NCI-H1417 (cell line): ENCODE data around the gene ELMO1.
A peak's percentile ranks its signal among the peaks of the same experiment; 100 is the strongest.

ENCODE experiments used
- DNase-seq, 3 experiments: peaks; one replicate each; lab custom pipeline; 2025; lab: John Stamatoyannopoulos, UW

ELMO1 gene

DNA sequence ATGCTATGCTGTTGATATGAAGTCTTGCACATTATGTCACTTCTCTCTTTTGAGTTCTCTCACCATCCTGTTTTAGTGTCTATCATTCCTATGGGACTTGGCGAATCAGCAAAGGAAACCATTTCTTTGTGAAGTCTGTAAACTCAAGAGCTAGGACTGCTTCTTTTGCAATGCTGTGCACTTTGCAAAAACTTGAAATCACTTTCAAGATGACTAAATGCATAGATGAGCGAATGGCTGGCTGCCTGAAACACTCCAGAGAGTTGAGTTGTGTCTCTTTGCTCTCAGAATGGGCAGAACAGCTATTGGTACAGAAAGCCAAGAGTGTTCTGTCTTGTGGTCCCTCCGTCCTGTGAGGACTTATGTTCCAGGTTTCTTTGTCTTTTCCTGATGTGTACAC lies 18.3 kb upstream of the ELMO1 start:
- DNase-seq, result no peak

DNA sequence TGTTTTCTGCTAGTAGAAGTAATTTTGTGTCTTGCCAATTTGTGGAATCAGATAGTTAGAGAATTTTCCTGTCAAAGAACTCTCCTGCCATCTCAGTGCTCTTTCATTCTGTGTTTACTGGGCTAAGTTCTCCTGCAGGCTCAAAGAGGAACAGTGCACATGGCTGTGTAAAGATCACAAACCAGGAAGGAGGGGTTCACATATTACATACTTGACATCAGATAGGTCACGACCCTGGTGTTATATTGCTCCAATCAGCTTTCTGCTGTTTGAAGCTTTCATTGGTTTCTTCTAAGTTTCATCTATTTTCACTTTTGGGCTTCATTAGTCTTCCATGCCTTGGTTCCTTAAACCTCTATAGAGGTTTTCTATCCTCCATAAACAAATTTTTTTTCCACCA lies 13.5 kb upstream of the ELMO1 start:
- no peak for DNase-seq

DNA sequence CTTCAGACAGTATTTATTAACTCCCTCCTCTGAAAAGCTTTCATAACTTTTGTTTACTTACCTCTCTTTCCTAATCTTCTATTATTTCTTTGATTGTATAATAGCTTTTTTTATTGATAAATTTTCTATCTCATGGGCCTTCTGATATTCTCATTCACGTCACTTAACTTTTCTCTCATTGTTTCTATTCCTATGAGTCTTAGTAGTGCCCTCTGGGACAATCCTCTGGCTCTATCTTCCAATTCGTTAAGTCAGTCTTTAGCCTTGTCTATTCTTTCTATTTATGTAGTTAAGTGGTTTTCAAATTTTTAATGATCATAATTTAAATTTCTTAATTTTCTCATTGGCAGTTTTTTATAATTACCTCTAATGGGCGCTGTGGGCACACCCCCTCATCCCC lies 6.4 kb upstream of the ELMO1 start:
- DNase-seq, result no peak

DNA sequence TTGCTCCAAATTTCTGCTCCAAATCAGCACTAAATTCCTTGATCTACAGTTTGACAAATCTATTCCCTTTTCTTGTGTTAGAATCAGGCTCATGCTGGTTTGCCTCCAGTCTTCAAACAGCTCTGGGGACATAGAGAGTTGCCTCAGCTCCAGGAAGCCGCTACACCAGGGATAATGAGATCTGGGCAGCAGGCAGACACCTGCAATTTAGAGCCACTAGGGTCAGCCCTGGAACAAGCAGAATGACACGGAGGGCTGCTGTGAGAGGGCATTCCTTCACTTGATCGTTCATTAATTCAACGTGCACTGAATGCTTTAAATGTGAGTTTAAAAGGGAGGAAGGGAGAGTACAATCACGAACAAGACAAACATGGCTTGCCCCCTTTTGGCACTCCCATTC lies 3.7 kb upstream of the ELMO1 start:
- DNase-seq, result no peak

GRCh38 chr7:37450035-37450434 lies 1.4 kb upstream of the ELMO1 start:
- DNase-seq, result no peak

DNA sequence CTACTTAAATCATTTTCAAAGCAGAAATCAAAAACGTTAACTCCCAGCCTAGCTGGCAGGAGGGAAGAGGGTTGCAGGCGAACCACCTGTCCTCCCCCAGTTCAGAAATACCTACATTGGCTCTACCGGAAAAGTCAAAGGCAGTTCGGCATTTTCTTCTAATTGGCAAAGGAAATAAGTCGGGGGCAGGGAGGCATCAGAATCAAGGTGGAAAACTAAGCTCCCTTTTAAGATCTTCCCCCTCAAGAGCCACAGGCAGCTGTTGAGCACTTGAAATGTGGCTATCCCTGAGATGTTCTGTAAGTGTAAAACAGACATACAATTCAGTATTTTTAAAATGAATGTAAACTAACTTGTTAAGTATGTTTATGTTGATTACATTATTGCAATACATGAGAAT lies 957 bp upstream of the ELMO1 start:
- DNase-seq, result no peak

DNA sequence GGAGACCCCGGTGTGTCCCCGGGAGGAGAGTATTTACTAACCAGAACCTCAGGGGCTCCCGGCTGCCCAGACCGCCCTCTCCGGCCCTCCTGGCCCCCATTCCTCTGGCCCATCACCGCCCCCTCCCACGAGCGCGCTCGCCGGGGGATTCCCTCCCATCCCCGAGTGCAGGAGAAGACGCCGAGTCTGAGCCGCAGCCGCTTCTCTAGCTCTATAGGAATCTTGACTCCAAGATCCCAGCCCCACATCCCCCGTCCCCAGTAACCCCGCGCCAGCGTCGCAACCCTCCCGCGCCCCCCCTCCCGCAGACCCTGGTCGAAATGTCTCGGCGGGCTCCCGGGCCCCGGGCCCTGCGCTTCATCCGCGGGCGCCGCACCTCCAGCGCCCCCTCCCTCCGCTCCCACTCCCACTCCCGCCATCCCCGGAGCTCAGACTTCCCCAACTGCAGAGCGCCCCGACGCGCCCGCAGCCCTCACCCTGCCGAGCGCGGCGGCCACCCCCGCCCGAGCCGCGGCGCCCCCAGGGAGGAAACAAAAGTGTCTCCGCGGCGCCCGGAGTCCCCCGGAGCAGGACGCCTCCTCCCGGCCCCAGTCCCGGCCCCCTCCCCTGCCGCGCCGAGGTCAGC lies 541 bp downstream of the ELMO1 start:
- no peak for DNase-seq

DNA sequence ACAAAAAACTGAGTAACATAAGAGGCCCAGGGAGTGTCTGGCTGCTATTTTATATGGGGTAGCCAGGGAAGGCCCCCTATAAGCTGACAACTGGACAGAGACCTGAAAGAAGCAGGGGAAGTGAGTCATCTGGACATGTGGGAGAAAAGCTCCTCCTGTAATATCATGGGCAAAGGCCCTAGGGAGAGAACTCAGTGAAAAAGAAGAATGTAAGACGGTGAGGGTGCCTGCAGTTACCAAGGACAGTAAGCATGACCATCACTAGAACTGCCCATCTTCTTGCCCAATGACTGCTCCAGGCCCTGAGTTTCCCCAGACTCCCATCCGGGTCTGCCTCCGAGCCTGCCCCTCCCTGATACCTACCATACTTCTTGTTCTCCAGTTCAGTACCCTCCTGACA lies 2.3 kb downstream of the ELMO1 start:
- no peak for DNase-seq

- no peak for DNase-seq
Measured at GRCh38 chr7:37445790-37446189, 2.9 kb downstream of the ELMO1 start.

DNA sequence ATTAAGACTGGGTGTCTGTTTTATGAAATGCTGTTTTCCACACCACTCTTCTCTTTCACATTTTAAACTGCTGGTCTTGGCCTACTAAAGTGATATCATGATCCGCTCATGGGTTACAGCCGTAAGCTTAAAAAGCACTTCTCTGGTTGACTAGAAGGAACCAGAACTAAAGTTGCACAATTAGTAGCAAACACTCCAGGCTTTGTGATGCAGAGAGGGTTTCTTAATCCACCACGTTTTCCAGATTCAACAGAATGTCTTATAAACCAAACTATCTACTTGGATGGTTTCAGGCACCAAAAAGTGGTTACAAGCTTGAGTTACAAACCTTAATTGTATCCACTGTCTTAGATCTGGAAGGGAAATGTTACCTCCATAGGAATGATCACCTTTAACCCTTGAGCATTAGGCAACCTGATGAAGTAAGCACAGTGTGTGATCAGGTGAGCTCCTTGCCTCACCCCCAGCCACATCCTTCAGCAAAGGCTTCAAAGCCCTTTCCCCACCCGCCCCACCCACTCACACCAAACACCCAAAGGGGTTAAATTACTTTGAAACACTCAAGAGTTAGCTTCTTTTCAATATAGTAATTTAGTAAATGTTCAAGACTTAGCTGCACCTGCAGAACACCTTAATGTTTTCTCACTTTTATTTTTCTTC lies 3.5 kb downstream of the ELMO1 start:
- no peak for DNase-seq

DNA sequence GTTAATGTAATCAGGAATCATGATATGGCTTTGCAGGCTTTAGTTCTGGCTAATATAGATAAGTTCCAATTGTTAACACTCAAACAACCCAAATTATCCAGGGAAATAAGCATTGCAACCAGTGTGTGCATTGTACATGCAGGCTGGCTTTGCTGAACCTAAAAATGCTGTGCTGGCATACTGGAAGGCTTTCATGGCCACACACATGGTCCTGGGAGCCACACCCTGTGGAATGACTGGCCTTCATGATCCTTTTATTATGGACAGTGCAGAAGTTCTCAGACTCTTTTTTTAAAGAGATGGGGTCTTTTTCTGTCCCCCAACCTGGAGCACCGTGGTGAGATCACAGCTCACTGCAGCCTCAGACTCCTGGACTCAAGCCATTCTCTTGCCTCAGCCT lies 5.0 kb downstream of the ELMO1 start:
- no peak for DNase-seq

DNA sequence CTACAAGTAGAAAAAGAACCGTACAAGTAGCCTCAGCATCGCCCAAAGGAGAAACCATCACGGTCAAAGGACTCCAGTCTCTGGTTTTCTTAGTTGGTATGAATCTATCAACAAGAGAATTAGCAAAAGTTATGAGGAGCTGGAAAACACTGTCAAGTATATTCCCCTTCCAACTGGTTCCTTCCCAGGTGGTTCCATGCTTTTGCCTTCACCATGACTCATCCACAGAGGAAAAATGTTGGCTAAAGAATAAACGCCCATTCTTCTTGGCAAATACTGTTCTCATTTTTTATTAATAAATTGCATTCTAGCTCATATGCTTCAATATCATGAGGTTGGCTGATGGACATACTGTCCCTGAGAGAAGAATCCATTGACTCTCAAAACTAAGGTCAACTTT lies 6.4 kb downstream of the ELMO1 start:
- DNase-seq, result no peak

DNA sequence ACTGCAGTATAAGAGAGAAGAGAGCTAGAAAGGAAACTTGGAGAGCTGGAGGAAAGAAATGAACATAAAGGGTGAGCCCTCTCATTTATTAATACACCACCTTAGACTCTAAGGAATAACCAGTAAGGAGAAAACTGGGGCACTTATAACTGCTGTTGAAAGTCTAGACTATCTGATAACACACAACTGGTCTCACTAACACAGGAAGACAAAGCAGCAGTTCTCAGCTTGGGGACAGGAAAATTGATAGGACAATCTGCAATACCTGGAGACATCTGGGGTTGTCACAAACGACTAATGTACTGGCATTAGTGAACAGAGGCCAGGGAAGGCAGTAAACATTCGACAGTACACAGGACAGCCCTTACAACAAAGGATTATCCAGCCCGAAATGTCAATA lies 6.8 kb downstream of the ELMO1 start:
- DNase-seq, result no peak

- no peak for DNase-seq
Measured at GRCh38 chr7:37441386-37441760, 7.3 kb downstream of the ELMO1 start.

GRCh38 chr7:37440738-37441385 lies 7.8 kb downstream of the ELMO1 start:
- DNase-seq, result peak in 1 of 3 experiments; percentile 57

GRCh38 chr7:37439653-37440026 lies 9.0 kb downstream of the ELMO1 start:
- DNase-seq, result no peak

DNA sequence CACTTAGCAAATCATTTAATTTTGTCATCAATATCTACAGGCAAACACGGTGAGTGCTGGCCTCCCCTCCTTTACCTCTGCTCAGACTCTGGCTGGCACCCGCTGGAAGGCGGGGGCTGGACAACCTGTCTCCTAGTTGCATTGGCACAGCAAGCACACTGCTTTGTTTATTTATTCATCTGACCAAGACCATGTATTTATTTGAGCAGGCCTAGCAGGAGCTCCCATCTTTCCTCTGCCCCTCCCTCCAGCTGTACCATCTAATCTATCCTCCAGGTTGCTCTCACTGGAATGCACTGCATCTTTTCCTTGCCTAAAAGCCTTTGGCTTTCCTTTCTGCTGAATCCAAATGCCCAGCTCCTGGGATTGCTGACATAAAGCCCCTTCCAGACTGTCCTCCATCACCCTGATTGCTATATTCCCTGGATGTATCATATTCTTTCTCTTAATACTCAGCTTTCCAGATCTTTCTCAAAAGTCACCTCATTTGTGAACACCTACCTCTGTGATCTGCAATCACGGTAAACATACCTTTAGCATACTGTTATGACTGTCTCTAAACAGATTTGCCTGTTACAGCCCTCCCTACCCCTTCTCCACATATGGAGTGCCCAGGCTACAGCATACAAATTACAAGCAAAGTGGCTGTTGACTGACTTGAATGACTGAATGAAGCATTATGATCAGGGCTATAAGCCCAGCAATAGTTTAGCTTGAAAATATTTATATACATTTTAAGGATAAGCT lies 9.6 kb downstream of the ELMO1 start:
- DNase-seq, result peak in 2 of 3 experiments; percentile 9 to 14

GRCh38 chr7:37435156-37435855 lies 13.4 kb downstream of the ELMO1 start:
- no peak for DNase-seq

GRCh38 chr7:37434529-37434928 lies 14.1 kb downstream of the ELMO1 start:
- DNase-seq, result peak in 1 of 3 experiments; percentile 81

DNA sequence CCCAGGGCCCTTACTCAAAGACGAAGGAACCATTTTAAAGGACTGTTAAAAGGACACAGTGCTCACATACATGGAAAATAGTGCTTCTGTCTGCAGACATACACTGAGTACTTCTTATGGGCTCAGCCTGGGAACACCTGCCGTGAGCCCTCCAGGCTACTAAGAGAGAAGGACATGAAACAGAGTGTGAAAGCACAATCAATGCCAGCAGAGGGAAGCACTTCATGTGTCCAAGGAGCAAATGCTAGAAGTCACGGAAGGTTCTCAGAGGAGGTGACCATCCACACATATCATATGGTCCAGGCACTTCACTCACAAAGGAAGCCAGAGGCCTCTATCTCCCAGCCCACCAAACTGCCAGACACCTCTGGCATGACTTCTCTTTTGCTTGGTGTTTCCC lies 15.5 kb downstream of the ELMO1 start:
- DNase-seq, result peak in 2 of 3 experiments; percentile 9 to 51

- no peak for DNase-seq
Measured at GRCh38 chr7:37432281-37432920, 16.3 kb downstream of the ELMO1 start.

- no peak for DNase-seq
Measured at GRCh38 chr7:37431413-37431812, 17.3 kb downstream of the ELMO1 start.
